Hepatocyte (in vitro differentiated cells): Measurements from ENCODE around the gene KCNQ5. TPM values are rescaled to one million over a fixed set of nuclear protein-coding genes. Genes with fewer than 3 reads are reported as not detected.

Source experiments
- DNase-seq: peaks from one replicate; pipeline ENCODE4 v3.0.0-alpha.2; 2016; ENCODE audit warnings: low spot score
- H2AFZ ChIP-seq: fragments of 200-600 bp; sonication (generic); 2 replicates; pipeline ENCODE4 v1.6.0; 2016; ENCODE audit warnings: antibody characterized with exemption, mild to moderate bottlenecking
- H3K27ac ChIP-seq: fragments of 200-600 bp; sonication (generic); 2 replicates; pipeline ENCODE4 v1.5.1; 2016; ENCODE audit warnings: mild to moderate bottlenecking
- H3K27me3 ChIP-seq: fragments of 200-600 bp; sonication (generic); 2 replicates; pipeline ENCODE4 v1.6.1; 2016
- H3K36me3 ChIP-seq: fragments of 200-600 bp; sonication (generic); replicated peaks from 2 replicates; pipeline ENCODE4 v1.5.1; 2016; ENCODE audit warnings: low read depth; ENCODE audit not compliant: insufficient read depth
- H3K4me1 ChIP-seq: fragments of 200-600 bp; sonication (generic); 2 replicates; pipeline ENCODE4 v1.5.1; 2016; ENCODE audit warnings: mild to moderate bottlenecking, moderate library complexity; ENCODE audit not compliant: insufficient read depth
- H3K4me2 ChIP-seq: fragments of 200-600 bp; sonication (generic); 2 replicates; pipeline ENCODE4 v1.6.0; 2016
- H3K4me3 ChIP-seq: fragments of 200-600 bp; sonication (generic); 2 replicates; pipeline ENCODE4 v1.5.1; 2016; ENCODE audit warnings: mild to moderate bottlenecking
- H3K79me2 ChIP-seq: fragments of 200-600 bp; sonication (generic); 2 replicates; pipeline ENCODE4 v1.6.0; 2017; ENCODE audit warnings: mild to moderate bottlenecking
- H3K9me2 ChIP-seq: fragments of 200-600 bp; sonication (generic); replicated peaks from 2 replicates; pipeline ENCODE4 v1.6.0; 2017; ENCODE audit warnings: mild to moderate bottlenecking; ENCODE audit not compliant: insufficient read depth
- H3K9me3 ChIP-seq: fragments of 200-600 bp; sonication (generic); 2 replicates; pipeline ENCODE4 v1.5.1; 2016; ENCODE audit warnings: low read depth, mild to moderate bottlenecking
- H4K20me1 ChIP-seq: fragments of 200-600 bp; sonication (generic); 2 replicates; pipeline ENCODE4 v1.6.0; 2016; ENCODE audit warnings: mild to moderate bottlenecking; ENCODE audit not compliant: insufficient read depth, poor library complexity, severe bottlenecking
- CTCF ChIP-seq: fragments of 200-600 bp; sonication (generic); IDR thresholded peaks from 2 replicates; pipeline ENCODE4 v1.5.1; 2016; ENCODE audit warnings: antibody characterized with exemption, mild to moderate bottlenecking; ENCODE audit not compliant: poor library complexity
- EZH2 ChIP-seq: fragments of 200-600 bp; sonication (generic); IDR thresholded peaks from 2 replicates; pipeline ENCODE4 v1.6.1; 2016; ENCODE audit warnings: antibody characterized with exemption, mild to moderate bottlenecking, borderline replicate concordance
- EZH2phosphoT487 ChIP-seq: fragments of 200-600 bp; sonication (generic); IDR thresholded peaks from one replicate; pipeline ENCODE4 v1.6.1; 2018; ENCODE audit warnings: antibody characterized with exemption, mild to moderate bottlenecking, low read depth, moderate library complexity; ENCODE audit not compliant: unreplicated experiment, severe bottlenecking
- WGBS: methylation state at CpG from one replicate; pipeline ENCODE4 v1.1.6; 2016; ENCODE audit warnings: low lambda C conversion rate; ENCODE audit errors: missing lambda C conversion rate; 5-methylcytosine and 5-hydroxymethylcytosine counted together
- polyA plus RNA-seq: library from polyadenylated mRNA; unstranded; fragments of >200 nt; fragmentation: Nextera tagmentation; extraction: Ambion mirVana; gene quantifications from 2 replicates; pipeline ENCODE4 v1.2.1, GENCODE V29; 2016
- total RNA-seq: library from RNA; depleted of rRNA; stranded (reverse); fragments of >200 nt; gene quantifications from 2 replicates; pipeline ENCODE4 v1.2.3, GENCODE V29; 2014

KCNQ5 gene
- total and polyA plus RNA-seq, 2 experiments from 2014 or later, result 1.6 to 2.0 TPM

GRCh38 chr6:72739368-72739779 is 117.5 kb downstream of the KCNQ5 start:
- no peak for DNase-seq
- Histone ChIP-seq H3K9me2 (no peaks in the 10 kb centered on the region), H3K4me1 (no peaks in the 10 kb centered on the region), H3K27ac (no peak overlapping the region), H3K36me3 (no peaks in the 10 kb centered on the region), H3K79me2 (no peaks in the 10 kb centered on the region), H3K4me2 (no peak overlapping the region), H3K27me3 (no peaks in the 10 kb centered on the region), H2AFZ (no peak overlapping the region), H4K20me1 (no peaks in the 10 kb centered on the region), H3K4me3 (no peak overlapping the region), H3K9me3 (no peaks in the 10 kb centered on the region)
- TF ChIP-seq EZH2phosphoT487, result no peak
- no peak for TF ChIP-seq CTCF
- TF ChIP-seq EZH2, result no peak
- 83% methylated on average over 3 of the region's 3 CpGs for WGBS

GRCh38 chr6:72740135-72740534 is 118.3 kb downstream of the KCNQ5 start:
- no peaks in the 10 kb centered on the region for H3K9me3 ChIP-seq
- no peak for DNase-seq
- 83% methylated on average over 2 of the region's 2 CpGs for WGBS

GRCh38 chr6:72741083-72741482 is 119.2 kb downstream of the KCNQ5 start:
- Histone ChIP-seq H3K4me3 (no peak overlapping the region), H3K79me2 (no peaks in the 10 kb centered on the region), H4K20me1 (no peaks in the 10 kb centered on the region), H3K27ac (no peak overlapping the region), H3K4me1 (no peaks in the 10 kb centered on the region), H3K27me3 (no peaks in the 10 kb centered on the region), H2AFZ (no peak overlapping the region), H3K4me2 (no peak overlapping the region), H3K9me3 (no peaks in the 10 kb centered on the region), H3K36me3 (no peaks in the 10 kb centered on the region), H3K9me2 (no peaks in the 10 kb centered on the region)
- WGBS, result 80% methylated on average over 3 of the region's 3 CpGs
- DNase-seq, result no peak
- TF ChIP-seq EZH2 (no peak), CTCF (no peak), EZH2phosphoT487 (no peak)

More at GRCh38 chr6:72740135-72740534, 118.3 kb downstream of the KCNQ5 start:
- Histone ChIP-seq H3K4me1 (no peaks in the 10 kb centered on the region), H3K4me2 (no peak overlapping the region), H3K79me2 (no peaks in the 10 kb centered on the region), H3K36me3 (no peaks in the 10 kb centered on the region), H3K4me3 (no peak overlapping the region), H2AFZ (no peak overlapping the region), H4K20me1 (no peaks in the 10 kb centered on the region), H3K27ac (no peak overlapping the region), H3K27me3 (no peaks in the 10 kb centered on the region), H3K9me2 (no peaks in the 10 kb centered on the region)
- TF ChIP-seq CTCF (no peak), EZH2 (no peak), EZH2phosphoT487 (no peak)
